Measurements from ENCODE around the gene STAT3. TPM values are rescaled to one million over a fixed set of nuclear protein-coding genes. Genes with fewer than 3 reads are reported as not detected.

The STAT3 gene
- total and polyA plus RNA-seq, 9 of the 15 experiments (the other 6 are each of a cell fraction or from before 2014, with no cell fraction given) = 90.0 to 179 (median 114) TPM

DNA sequence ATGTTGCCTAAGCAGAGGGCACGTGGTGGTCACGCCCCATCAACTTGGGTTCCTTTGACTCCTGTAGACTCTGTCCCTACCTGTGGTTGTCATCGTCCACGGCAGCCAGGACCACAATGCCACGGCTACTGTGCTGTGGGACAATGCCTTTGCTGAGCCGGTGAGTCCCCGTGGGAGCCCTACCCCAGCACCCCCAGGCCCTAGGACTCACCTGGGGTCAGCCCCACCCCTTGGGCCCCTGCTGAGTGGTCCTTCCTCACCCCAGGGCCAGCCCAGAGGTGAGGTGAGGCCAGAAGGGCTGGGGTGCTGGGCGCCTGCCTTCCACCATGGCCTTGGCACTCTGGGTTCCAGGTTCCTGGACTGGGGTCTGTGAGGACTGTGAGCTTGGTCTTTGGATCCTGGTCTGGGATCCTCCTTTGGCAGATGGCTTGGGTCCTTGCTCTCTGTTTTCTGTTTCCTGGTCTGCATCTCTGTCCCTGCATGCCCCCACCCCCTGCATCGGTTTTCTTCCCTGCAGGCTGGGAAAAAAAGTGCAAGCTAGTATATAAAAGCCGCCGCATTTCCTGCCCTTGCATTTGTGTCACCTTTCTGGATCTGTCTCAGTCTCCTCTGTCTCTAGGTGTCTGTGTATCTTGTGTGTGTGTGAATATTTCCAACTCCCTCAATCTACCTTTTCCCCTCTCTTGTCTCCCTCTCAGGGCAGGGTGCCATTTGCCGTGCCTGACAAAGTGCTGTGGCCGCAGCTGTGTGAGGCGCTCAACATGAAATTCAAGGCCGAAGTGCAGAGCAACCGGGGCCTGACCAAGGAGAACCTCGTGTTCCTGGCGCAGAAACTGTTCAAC lies 82.5 kb downstream of the STAT3 start:
- H3K4me2 ChIP-seq (ENCODE audit: insufficient read depth, low read length) = no peak overlapping the region
- H3K27me3 ChIP-seq (ENCODE audit: control insufficient read depth in 2 of 2, insufficient read depth in 2 of 2, low read length in 2 of 2) = no peaks in the 10 kb centered on the region
- H3K9me1 ChIP-seq (ENCODE audit: control insufficient read depth, insufficient read depth, low read length) = no peaks in the 10 kb centered on the region
- ChIA-PET CTCF (ENCODE audit: low intra/inter-chr PET ratio) (no interaction called here), POLR2A (interaction anchor here (0.6 to 2.0 kb wide), 2 partner anchors 9 to 16 kb away, joined by 3 to 6 read pairs; no protein-coding TSS in a partner anchor)
- peaks cover 70% of the 10 kb centered on the region for H3K79me2 ChIP-seq (ENCODE audit: control insufficient read depth, insufficient read depth, low read length)
- no peaks in the 10 kb centered on the region for H3K9me3 ChIP-seq (replicated peaks; ENCODE audit: control insufficient read depth, insufficient read depth, low read depth, low read length)
- no peak for FAIRE-seq
- peaks cover 21 to 49% of the 10 kb centered on the region in 2 experiments for H3K4me1 ChIP-seq (replicated peaks in 1 of 2; ENCODE audit: control insufficient read depth in 2 of 2, insufficient read depth in 2 of 2, low read length in 2 of 2)
- H3K4me3 ChIP-seq = no peak overlapping the region
- intact Hi-C loops (cut with micrococcal nuclease) = no loop called here
- in situ Hi-C loops (cut with MboI) = no loop called here
- H3K27ac ChIP-seq (ENCODE audit: extremely low read depth, low read depth, low read length) = no peak overlapping the region; the same call in 2 of the 3 replicates
- H3K36me3 ChIP-seq (ENCODE audit: control insufficient read depth, insufficient read depth, low read length) = peaks cover 98% of the 10 kb centered on the region
- no peak for ATAC-seq
- no TSS peak for BruUV-seq (replicated peaks)
- 93% methylated on average over 10 of the region's 18 CpGs for WGBS (ENCODE audit: insufficient coverage, low coverage, missing lambda C conversion rate)
- no peak overlapping the region for H2AFZ ChIP-seq (ENCODE audit: low read depth, low read length)
- no peaks in the 10 kb centered on the region for H4K20me1 ChIP-seq (replicated peaks; ENCODE audit: control insufficient read depth, insufficient read depth, low read length)
- DNase-seq (ENCODE audit: extremely low read depth in 1 of 4, low spot score in 3 of 4) = no peak
- H3K9ac ChIP-seq (ENCODE audit: insufficient read depth in 1 of 2, low read depth in 2 of 2, low read length in 2 of 2) = 0 out of 4 replicates have a peak overlapping the region, but pooled peaks of 1 of the 2 experiments have one; percentile 2
- TF ChIP-seq MCM3 (IDR thresholded peaks at IDR 0.05) (no peak), POLR2A (conservative IDR thresholded peaks at IDR 0.05) (peak; percentile 45), SRSF3 (IDR thresholded peaks at IDR 0.05; ENCODE audit: insufficient read depth, low read length) (no peak), KLF13 (tag; IDR thresholded peaks at IDR 0.05; ENCODE audit: borderline replicate concordance, low read depth) (no peak), SUPT5H (IDR thresholded peaks at IDR 0.05) (0 out of 2 replicates have a peak, but pooled peaks have one; percentile 46), ATF1 (CRISPR knock-in tag; IDR thresholded peaks at IDR 0.05) (no peak), ATF1 (tag; IDR thresholded peaks at IDR 0.05) (no peak), ZNF12 (CRISPR knock-in tag; IDR thresholded peaks at IDR 0.05) (no peak), ZNF316 (IDR thresholded peaks at IDR 0.05) (0 out of 2 replicates have a peak, but pooled peaks have one; percentile 7), BRF1 (IDR thresholded peaks at IDR 0.05; ENCODE audit: borderline replicate concordance, extremely low read depth, insufficient read length) (no peak), POLR2G (IDR thresholded peaks at IDR 0.05; ENCODE audit: low read depth, low read length) (peak; percentile 77), SMAD3 (CRISPR knock-in tag; conservative IDR thresholded peaks at IDR 0.05) (no peak), ZNF507 (tag; conservative IDR thresholded peaks at IDR 0.05) (no peak), POLR2AphosphoS5 (IDR thresholded peaks at IDR 0.05; ENCODE audit: control insufficient read depth, insufficient read depth, low read depth, low read length) (peak; percentile 55; the same call in 1 of the 2 replicates), CAMTA2 (CRISPR knock-in tag; conservative IDR thresholded peaks at IDR 0.05) (no peak), RBM22 (IDR thresholded peaks at IDR 0.05; ENCODE audit: low read depth, low read length, poor library complexity, severe bottlenecking) (peak; percentile 77), THRB (CRISPR knock-in tag; conservative IDR thresholded peaks at IDR 0.05) (no peak)
- TF ChIP-seq, protein P1, sequence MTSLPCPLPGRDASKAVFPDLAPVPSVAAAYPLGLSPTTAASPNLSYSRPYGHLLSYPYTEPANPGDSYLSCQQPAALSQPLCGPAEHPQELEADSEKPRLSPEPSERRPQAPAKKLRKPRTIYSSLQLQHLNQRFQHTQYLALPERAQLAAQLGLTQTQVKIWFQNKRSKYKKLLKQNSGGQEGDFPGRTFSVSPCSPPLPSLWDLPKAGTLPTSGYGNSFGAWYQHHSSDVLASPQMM (CRISPR knock-in tag; IDR thresholded peaks at IDR 0.05) = no peak
- TF ChIP-seq, protein P2, sequence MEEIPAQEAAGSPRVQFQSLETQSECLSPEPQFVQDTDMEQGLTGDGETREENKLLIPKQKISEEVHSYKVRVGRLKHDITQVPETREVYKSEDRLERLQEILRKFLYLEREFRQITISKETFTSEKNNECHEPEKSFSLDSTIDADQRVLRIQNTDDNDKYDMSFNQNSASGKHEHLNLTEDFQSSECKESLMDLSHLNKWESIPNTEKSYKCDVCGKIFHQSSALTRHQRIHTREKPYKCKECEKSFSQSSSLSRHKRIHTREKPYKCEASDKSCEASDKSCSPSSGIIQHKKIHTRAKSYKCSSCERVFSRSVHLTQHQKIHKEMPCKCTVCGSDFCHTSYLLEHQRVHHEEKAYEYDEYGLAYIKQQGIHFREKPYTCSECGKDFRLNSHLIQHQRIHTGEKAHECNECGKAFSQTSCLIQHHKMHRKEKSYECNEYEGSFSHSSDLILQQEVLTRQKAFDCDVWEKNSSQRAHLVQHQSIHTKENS (CRISPR knock-in tag; IDR thresholded peaks at IDR 0.05) = no peak
- TF ChIP-seq, protein P3, sequence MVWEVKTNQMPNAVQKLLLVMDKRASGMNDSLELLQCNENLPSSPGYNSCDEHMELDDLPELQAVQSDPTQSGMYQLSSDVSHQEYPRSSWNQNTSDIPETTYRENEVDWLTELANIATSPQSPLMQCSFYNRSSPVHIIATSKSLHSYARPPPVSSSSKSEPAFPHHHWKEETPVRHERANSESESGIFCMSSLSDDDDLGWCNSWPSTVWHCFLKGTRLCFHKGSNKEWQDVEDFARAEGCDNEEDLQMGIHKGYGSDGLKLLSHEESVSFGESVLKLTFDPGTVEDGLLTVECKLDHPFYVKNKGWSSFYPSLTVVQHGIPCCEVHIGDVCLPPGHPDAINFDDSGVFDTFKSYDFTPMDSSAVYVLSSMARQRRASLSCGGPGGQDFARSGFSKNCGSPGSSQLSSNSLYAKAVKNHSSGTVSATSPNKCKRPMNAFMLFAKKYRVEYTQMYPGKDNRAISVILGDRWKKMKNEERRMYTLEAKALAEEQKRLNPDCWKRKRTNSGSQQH (CRISPR knock-in tag; IDR thresholded peaks at IDR 0.05) = no peak
